SK-N-SH (cell line): ENCODE data around the gene MAP3K2. TPM values are rescaled to one million over a fixed set of nuclear protein-coding genes. Genes with fewer than 3 reads are reported as not detected.

ENCODE experiments used
- CTCF ChIA-PET: fragments of 300-600, 350-600 bp; formaldehyde crosslinking; extraction: SDS; loops from one replicate; lab custom pipeline; 2021; lab: Yijun Ruan, JAX
- POLR2A ChIA-PET: fragments of 350-600 bp; sonication (Branson Sonifier 250); formaldehyde crosslinking; extraction: SDS; loops from one replicate; lab custom pipeline; 2020; ENCODE audit warnings: antibody characterized with exemption, inconsistent platforms; lab: Yijun Ruan, JAX
- DNase-seq: peaks from one replicate; pipeline ENCODE4 v3.0.0; 2012
- H2AFZ ChIP-seq: fragments of 200-600 bp; sonication (generic); 2 replicates; pipeline ENCODE4 v1.8.1; 2016; ENCODE audit warnings: antibody characterized with exemption, mild to moderate bottlenecking, low read depth
- H3F3A ChIP-seq: fragments of 200-600 bp; sonication (generic); replicated peaks from 2 replicates; pipeline ENCODE3; 2016; ENCODE audit warnings: antibody characterized with exemption, mild to moderate bottlenecking; ENCODE audit not compliant: insufficient read depth
- H3K27ac ChIP-seq, 2 experiments: fragments of 200-500 bp in 1 of 2; fragments of 200-600 bp in 1 of 2; sonication (Bioruptor generic) in 1 of 2; sonication (generic), shearing (Covaris generic) in 1 of 2; 2 replicates each; pipeline versions ENCODE4 v1.5.1 to v1.6.1; 2014 to 2016; ENCODE audit warnings: low read depth in 2 of 2, inconsistent platforms in 1 of 2, low read length in 1 of 2, mild to moderate bottlenecking in 1 of 2, mixed read lengths in 1 of 2
- H3K27me3 ChIP-seq: fragments of 200-600 bp; sonication (generic), shearing (Covaris generic); 2 replicates; pipeline ENCODE4 v1.6.1; 2016; ENCODE audit warnings: mixed run types; ENCODE audit not compliant: insufficient read depth
- H3K36me3 ChIP-seq, 2 experiments: fragments of 200-500 bp in 1 of 2; fragments of 200-600 bp in 1 of 2; sonication (Bioruptor generic) in 1 of 2; sonication (generic) in 1 of 2; replicated peaks in 1 of 2; 2 replicates each; pipeline versions ENCODE3 to v1.5.1; 2014 to 2016; ENCODE audit warnings: low read length in 1 of 2, mild to moderate bottlenecking in 1 of 2; ENCODE audit not compliant: insufficient read depth in 2 of 2, control insufficient read depth in 1 of 2
- H3K4me1 ChIP-seq, 2 experiments: fragments of 200-500 bp in 1 of 2; fragments of 200-600 bp in 1 of 2; sonication (Bioruptor generic) in 1 of 2; sonication (generic), shearing (Covaris generic) in 1 of 2; 2 replicates each; pipeline versions ENCODE4 v1.5.1 to v1.6.1; 2014 to 2016; ENCODE audit warnings: low read depth in 1 of 2, low read length in 1 of 2, mixed run types in 1 of 2; ENCODE audit not compliant: insufficient read depth in 2 of 2, control insufficient read depth in 1 of 2
- H3K4me2 ChIP-seq: fragments of 200-600 bp; sonication (generic), shearing (Covaris generic); 2 replicates; pipeline ENCODE4 v1.6.1; 2017; ENCODE audit warnings: mixed run types
- H3K4me3 ChIP-seq, 2 experiments: fragments of 200-500 bp in 1 of 2; fragments of 200-600 bp in 1 of 2; sonication (Bioruptor generic) in 1 of 2; sonication (generic), shearing (Covaris generic) in 1 of 2; 2 replicates each; pipeline versions ENCODE4 v1.5.1 to v1.8.1; 2014 to 2016; ENCODE audit warnings: low read depth in 2 of 2, inconsistent platforms in 1 of 2, low read length in 1 of 2, mild to moderate bottlenecking in 1 of 2, mixed read lengths in 1 of 2, moderate library complexity in 1 of 2
- H3K79me2 ChIP-seq: fragments of 200-600 bp; sonication (generic); 2 replicates; pipeline ENCODE4 v1.8.1; 2017; ENCODE audit warnings: mild to moderate bottlenecking; ENCODE audit not compliant: insufficient read depth
- H3K9ac ChIP-seq: fragments of 200-600 bp; sonication (generic); 2 replicates; pipeline ENCODE4 v1.6.1; 2017; ENCODE audit warnings: mixed run types
- H3K9me2 ChIP-seq: fragments of 200-600 bp; sonication (generic); 2 replicates; pipeline ENCODE4 v1.6.1; 2017; ENCODE audit warnings: mixed run types
- H3K9me3 ChIP-seq: fragments of 200-600 bp; sonication (generic); 2 replicates; pipeline ENCODE4 v1.6.1; 2017; ENCODE audit warnings: mixed run types, mild to moderate bottlenecking, moderate library complexity
- H4K20me1 ChIP-seq: fragments of 200-600 bp; sonication (generic); 2 replicates; pipeline ENCODE4 v1.6.1; 2017; ENCODE audit warnings: mild to moderate bottlenecking, mixed run types; ENCODE audit not compliant: insufficient read depth
- ELF1 ChIP-seq: IDR thresholded peaks from 2 replicates; pipeline ENCODE4 v1.4.0; 2012
- EZH2phosphoT487 ChIP-seq: fragments of 200-600 bp; sonication (generic); IDR thresholded peaks from 2 replicates; pipeline ENCODE4 v1.6.1; 2017; ENCODE audit warnings: low read depth, mixed run types, mild to moderate bottlenecking, antibody characterized with exemption, moderate library complexity, borderline replicate concordance
- FOXJ3 ChIP-seq: sonication (generic); formaldehyde crosslinking; IDR thresholded peaks from 2 replicates; pipeline ENCODE4 v1.5.1; 2020; ENCODE audit warnings: mild to moderate bottlenecking, missing genetic modification reagents
- FOXM1 ChIP-seq: IDR thresholded peaks from 2 replicates; pipeline ENCODE4 v1.4.0; 2012; ENCODE audit warnings: low read depth, mild to moderate bottlenecking
- GATA2 ChIP-seq: sonication (generic); formaldehyde crosslinking; IDR thresholded peaks from 2 replicates; pipeline ENCODE4 v1.5.0; 2020; ENCODE audit warnings: mild to moderate bottlenecking, missing genetic modification reagents
- MAX ChIP-seq: IDR thresholded peaks from 2 replicates; pipeline ENCODE4 v1.4.0; 2012; ENCODE audit warnings: low read depth
- MXI1 ChIP-seq: IDR thresholded peaks from 2 replicates; pipeline ENCODE4 v1.6.1; 2012; ENCODE audit warnings: mild to moderate bottlenecking, low read depth, low read length, improper control_type of control experiment
- POLR2AphosphoS5 ChIP-seq: IDR thresholded peaks from 2 replicates; pipeline ENCODE4 v1.6.1; 2012; ENCODE audit warnings: low read depth, low read length
- RCOR1 ChIP-seq: fragments of 150-350 bp; IDR thresholded peaks from 2 replicates; pipeline ENCODE4 v1.6.1; 2017; ENCODE audit warnings: antibody characterized with exemption, low read length
- RXRA ChIP-seq: IDR thresholded peaks from 2 replicates; pipeline ENCODE4 v1.4.0; 2012; ENCODE audit warnings: low read depth, mild to moderate bottlenecking, borderline replicate concordance
- TCF12 ChIP-seq: IDR thresholded peaks from 2 replicates; pipeline ENCODE4 v1.4.0; 2012
- WGBS: methylation state at CpG from one replicate; pipeline ENCODE4 v1.1.6; 2017; ENCODE audit warnings: low lambda C conversion rate; 5-methylcytosine and 5-hydroxymethylcytosine counted together
- polyA plus RNA-seq, 3 experiments: library from polyadenylated mRNA; depleted of rRNA; stranded (reverse); fragments of >200 nt; gene quantifications; 2 replicates each; pipeline ENCODE4 v1.2.3, GENCODE V29; 2012
- TF ChIP-seq, protein P1 (sequence below): IDR thresholded peaks from 2 replicates; pipeline ENCODE4 v1.4.0; 2012; ENCODE audit warnings: low read depth, borderline replicate concordance
- TF ChIP-seq, protein P2 (sequence below): fragments of 150-350 bp; IDR thresholded peaks from 2 replicates; pipeline ENCODE4 v1.6.1; 2016; ENCODE audit warnings: mild to moderate bottlenecking, low read depth, low read length
- TF ChIP-seq, protein P3 (sequence below): IDR thresholded peaks from 2 replicates; pipeline ENCODE4 v1.6.1; 2012; ENCODE audit warnings: mild to moderate bottlenecking, low read depth, low read length, moderate library complexity

MAP3K2 gene
- polyA plus RNA-seq, 1 of the 3 experiments (the other 2 are of a cell fraction) = 2.7 TPM

- 100% methylated on average over 1 of the region's 1 CpG for WGBS
- H3F3A ChIP-seq = peaks cover 19% of the 10 kb centered on the region
- no peak overlapping the region for H3K27ac ChIP-seq
- no peaks in the 10 kb centered on the region for H3K27me3 ChIP-seq
- H3K79me2 ChIP-seq = peaks cover 100% of the 10 kb centered on the region
- H3K9ac ChIP-seq = no peak overlapping the region
- TF ChIP-seq FOXM1 (no peak), MAX (no peak), RXRA (no peak), RCOR1 (no peak), ELF1 (no peak), FOXJ3 (CRISPR knock-in tag) (no peak), MXI1 (no peak), TCF12 (no peak), POLR2AphosphoS5 (no peak), EZH2phosphoT487 (no peak), GATA2 (CRISPR knock-in tag) (no peak)
- TF ChIP-seq, protein P1, sequence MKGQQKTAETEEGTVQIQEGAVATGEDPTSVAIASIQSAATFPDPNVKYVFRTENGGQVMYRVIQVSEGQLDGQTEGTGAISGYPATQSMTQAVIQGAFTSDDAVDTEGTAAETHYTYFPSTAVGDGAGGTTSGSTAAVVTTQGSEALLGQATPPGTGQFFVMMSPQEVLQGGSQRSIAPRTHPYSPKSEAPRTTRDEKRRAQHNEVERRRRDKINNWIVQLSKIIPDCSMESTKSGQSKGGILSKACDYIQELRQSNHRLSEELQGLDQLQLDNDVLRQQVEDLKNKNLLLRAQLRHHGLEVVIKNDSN = no peak
- TF ChIP-seq, protein P2, sequence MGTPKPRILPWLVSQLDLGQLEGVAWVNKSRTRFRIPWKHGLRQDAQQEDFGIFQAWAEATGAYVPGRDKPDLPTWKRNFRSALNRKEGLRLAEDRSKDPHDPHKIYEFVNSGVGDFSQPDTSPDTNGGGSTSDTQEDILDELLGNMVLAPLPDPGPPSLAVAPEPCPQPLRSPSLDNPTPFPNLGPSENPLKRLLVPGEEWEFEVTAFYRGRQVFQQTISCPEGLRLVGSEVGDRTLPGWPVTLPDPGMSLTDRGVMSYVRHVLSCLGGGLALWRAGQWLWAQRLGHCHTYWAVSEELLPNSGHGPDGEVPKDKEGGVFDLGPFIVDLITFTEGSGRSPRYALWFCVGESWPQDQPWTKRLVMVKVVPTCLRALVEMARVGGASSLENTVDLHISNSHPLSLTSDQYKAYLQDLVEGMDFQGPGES = no peak
- TF ChIP-seq, protein P3, sequence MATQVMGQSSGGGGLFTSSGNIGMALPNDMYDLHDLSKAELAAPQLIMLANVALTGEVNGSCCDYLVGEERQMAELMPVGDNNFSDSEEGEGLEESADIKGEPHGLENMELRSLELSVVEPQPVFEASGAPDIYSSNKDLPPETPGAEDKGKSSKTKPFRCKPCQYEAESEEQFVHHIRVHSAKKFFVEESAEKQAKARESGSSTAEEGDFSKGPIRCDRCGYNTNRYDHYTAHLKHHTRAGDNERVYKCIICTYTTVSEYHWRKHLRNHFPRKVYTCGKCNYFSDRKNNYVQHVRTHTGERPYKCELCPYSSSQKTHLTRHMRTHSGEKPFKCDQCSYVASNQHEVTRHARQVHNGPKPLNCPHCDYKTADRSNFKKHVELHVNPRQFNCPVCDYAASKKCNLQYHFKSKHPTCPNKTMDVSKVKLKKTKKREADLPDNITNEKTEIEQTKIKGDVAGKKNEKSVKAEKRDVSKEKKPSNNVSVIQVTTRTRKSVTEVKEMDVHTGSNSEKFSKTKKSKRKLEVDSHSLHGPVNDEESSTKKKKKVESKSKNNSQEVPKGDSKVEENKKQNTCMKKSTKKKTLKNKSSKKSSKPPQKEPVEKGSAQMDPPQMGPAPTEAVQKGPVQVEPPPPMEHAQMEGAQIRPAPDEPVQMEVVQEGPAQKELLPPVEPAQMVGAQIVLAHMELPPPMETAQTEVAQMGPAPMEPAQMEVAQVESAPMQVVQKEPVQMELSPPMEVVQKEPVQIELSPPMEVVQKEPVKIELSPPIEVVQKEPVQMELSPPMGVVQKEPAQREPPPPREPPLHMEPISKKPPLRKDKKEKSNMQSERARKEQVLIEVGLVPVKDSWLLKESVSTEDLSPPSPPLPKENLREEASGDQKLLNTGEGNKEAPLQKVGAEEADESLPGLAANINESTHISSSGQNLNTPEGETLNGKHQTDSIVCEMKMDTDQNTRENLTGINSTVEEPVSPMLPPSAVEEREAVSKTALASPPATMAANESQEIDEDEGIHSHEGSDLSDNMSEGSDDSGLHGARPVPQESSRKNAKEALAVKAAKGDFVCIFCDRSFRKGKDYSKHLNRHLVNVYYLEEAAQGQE = no peak
- H3K36me3 ChIP-seq = peaks cover 0 to 5% of the 10 kb centered on the region in 2 experiments
- no peaks in the 10 kb centered on the region for H3K9me2 ChIP-seq
- H2AFZ ChIP-seq = no peak overlapping the region
- ChIA-PET CTCF (no interaction called here), POLR2A (no interaction called here)
- H3K4me1 ChIP-seq = peaks cover 0 to 10% of the 10 kb centered on the region in 2 experiments; a peak in 1 of 4 replicates
- no peaks in the 10 kb centered on the region for H3K9me3 ChIP-seq
- no peak overlapping the region for H3K4me3 ChIP-seq
- peaks cover 57% of the 10 kb centered on the region for H4K20me1 ChIP-seq
- H3K4me2 ChIP-seq = no peak overlapping the region
- no peak for DNase-seq
Measured at GRCh38 chr2:127347734-127348392, 39.9 kb downstream of the MAP3K2 start.
